GM18517 (cell line): ENCODE results near the gene SLC66A2.

Experiments
- ATAC-seq: cut with Tn5 transposase; IDR thresholded peaks from one replicate; pipeline ENCODE4 v1.9.1; 2021; ENCODE audit warnings: mild to moderate bottlenecking, moderate library complexity; ENCODE audit not compliant: unreplicated experiment

The SLC66A2 gene

GRCh38 chr18:79852561-79853302 is 98.7 kb downstream of the SLC66A2 start:
- ATAC-seq: no peak
